Kidney tubule cell (primary cell): ENCODE data around the gene NCF2.

ENCODE experiments used
- DNase-seq: peaks from one replicate; pipeline ENCODE4 v3.0.0-alpha.2; 2018; ENCODE audit warnings: low spot score

The NCF2 gene

DNA sequence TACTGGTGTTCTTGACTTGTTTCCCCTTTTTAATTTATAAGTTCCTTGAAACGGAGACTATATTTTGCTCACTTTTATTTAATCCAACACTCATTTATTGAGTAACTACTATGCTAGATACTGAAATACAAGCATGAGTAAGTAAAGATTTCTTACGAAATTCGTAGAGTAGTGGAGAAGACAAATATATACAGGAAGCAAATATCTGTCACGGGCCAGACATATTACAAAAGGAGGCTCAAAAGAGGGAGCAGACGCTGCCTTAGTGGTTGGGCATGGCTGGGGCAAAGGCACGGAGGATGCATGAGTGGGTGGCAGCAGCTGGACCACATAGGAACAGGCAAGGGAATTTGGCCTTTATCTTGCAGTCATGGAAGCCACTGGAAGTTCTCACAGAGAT, 6.8 kb downstream of the NCF2 start:
- no peak for DNase-seq

DNA sequence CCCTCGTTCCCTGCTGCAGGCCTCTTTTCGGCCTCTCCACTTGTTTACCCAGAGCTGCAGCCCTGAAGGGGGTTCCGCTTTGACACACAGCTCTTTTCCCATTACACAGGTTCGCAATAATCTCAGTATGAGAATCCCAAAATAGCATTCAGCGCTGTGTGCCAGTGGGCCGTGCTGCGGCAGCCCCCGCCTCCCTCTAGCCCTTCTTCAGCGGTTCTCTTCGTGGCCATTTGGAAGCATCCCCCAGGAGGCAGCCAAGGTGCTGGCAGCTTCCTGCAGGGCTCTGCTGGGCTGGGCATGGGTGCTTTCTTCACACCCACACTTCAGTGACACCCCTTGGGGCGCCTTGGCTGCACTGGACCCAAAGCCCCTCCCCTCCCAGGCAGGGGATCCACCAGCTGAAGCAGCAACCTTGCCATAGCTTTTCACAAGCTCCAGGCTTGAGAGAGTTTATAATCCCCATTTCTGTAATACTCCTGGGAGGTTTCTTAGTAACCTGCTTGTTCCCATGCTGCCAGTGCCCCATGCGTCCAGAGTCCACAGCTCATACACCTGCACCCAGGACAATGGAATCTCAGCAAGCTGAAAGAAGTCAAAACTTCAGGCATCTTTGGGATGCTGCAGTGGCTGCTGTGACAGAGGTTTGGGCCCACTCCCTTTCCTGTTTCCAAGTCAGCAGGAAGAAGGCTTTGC, 8.1 kb downstream of the NCF2 start:
- no peak for DNase-seq

DNA sequence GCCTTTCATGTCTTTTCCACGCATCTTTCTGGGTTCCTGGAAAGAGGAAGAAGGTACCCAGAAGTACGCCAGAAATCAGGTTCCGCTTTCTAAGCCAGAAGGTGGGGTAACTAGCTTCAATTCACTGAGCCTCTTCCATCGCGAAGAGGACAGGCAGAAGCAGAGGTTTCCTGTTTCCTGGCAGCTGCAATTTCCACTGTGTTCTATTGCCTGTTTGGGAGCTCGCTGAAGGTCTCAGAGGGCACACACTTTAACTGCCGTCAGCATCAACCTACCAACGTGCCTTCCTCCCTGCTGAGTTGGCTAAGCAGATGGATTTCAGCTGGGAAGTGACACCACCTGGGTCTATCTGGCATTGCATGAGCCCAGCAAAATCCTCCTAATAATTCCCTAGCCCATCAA, 10.0 kb downstream of the NCF2 start:
- DNase-seq, result peak; percentile 72

DNA sequence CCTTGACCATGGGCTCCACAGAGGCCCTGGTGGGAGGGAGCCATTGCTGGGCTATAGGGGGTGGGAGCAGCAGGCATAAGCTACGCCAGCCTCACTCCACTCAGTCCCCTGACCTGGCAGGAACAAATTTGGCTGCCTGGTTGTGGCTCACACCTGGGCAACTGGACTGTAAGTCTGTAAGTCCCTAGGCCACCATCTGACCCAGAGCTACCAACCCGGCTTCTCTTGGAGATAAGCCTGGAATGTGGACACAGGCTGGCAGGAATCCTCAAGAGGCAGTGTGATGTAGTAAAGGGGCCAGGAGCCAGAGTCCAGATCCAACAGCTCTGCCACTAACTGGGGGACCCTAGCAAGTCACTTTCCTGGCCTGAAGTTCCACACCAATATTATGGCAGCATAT, 11.4 kb downstream of the NCF2 start:
- DNase-seq, result no peak

DNA sequence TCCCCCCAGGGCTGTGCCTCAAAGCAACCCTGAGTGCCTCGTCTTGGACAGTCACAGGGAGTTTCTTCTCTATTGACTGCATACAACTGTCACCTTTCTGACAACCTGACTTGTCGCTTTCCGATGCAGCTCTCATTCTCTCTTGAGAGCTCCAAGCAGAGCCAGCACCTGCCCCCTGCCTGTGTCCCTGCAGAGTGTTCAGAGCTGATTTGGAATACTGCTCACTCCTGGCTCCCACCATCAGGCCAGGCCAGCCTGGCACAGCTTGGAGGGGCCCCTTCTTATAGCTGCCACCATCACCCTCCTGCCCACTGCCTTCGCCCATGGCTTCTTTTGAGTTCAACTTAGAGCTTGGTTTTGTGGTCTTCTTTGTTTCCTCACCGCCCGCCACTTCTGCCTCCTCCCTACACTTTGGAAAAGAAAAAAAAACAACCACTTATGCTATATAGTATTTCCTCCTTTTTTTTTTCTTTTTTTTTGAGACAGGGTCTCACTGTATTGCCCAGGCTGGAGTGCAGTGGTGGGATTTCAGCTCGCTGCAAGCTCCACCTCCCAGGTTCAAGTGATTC, 12.3 kb downstream of the NCF2 start:
- no peak for DNase-seq

DNA sequence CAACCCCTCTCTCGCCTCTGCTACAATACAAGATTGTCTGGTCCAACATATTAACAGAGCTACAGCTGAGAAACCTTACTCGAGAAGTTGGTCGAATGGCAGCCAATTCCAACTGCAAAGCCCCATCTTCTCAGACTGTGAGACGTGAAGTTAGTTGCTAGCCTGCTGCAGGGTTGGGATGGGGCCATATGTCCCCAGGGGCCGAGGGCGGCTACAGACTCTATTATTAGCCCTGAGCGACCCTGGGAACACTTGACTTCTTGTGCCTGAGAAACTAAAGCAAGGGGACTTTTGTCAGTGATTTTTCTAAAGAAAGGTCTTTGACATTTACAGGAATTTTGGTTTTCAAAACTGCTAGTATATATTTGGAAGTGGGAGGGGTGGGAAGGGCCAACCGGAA, 13.7 kb downstream of the NCF2 start:
- DNase-seq, result no peak

DNA sequence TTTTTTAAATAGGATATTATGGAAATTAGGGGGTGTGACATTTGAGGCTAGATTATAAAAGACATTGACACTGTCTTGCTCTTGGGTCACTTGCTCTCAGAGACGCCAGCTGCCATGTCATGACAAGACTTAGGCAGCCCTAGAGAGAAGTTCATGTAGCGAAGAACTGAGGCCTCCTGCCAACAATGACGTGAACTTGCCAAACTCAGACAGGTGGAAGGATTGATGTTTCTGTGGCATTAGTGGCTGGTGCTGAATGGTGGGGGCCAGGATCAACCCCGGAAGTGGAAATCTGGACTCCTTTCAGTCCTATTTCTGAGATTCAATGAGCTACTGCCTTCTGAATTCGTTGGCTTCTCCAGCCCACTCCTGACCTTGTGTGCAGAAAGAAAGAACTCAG, 14.7 kb downstream of the NCF2 start:
- no peak for DNase-seq

DNA sequence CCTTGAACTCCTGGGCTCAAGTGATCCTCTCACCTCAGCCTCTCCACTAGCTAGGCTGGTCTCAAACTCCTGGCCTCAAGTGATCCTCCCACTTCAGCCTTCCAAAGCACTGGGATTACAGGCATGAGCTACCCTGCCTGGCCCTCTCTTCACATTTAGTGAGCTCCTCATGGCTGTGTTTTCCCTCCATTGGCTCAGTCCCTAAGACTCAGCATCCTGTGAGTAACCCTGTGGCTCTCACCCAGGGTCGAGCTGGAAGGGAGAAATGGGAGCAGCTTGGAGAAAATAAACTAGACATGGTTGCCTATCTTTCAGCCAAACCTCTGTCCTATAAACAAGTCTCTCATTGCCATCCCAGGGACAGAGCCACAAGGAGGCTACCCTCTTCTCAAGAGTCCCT, 17.5 kb downstream of the NCF2 start:
- DNase-seq, result no peak

DNA sequence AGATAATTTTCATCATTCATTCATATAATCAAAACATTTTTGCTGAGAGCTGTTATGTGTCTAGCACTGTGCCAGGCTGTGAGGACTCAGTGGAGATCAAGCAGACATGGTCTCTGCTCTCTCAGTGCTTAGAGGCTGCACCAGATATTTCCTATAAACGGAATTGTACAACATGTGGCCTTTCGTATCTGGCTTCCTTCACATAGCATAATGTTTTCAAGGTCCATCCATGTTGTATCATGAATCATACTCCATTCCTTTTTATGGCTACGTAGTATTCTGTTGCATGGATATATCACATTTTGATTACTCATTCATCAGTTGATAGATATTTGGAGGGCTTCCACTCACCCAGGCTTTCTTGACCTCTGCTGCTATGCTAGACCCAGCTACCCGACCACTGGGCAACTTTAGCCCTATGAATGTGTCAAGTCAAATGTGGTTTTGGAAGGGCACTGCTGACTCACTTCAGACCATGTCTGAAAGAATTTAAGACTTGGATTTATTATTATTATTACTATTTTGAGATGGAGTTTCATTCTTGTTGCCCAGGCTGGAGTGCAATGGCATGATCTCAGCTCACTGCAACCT, 18.5 kb downstream of the NCF2 start:
- peak; percentile 65 for DNase-seq

DNA sequence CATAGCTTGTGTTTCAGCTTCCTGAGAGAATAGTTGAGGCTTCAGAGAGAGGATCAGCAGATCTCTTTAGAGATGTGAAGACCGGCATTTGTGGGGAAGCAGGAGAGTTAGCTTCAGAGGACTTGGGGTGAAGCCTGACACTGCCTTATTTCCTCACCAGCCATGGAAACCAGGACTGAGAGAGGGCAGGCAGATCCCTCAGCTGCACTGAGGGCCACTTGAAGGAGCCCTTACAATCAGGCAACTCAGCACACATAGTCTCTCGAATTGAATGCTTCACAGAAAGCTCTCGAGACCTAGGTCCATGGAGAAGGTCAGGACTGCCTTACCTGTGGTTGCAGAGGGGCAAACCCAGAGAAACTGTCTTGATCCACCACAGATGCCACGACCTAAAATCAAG, 19.8 kb downstream of the NCF2 start:
- no peak for DNase-seq

DNA sequence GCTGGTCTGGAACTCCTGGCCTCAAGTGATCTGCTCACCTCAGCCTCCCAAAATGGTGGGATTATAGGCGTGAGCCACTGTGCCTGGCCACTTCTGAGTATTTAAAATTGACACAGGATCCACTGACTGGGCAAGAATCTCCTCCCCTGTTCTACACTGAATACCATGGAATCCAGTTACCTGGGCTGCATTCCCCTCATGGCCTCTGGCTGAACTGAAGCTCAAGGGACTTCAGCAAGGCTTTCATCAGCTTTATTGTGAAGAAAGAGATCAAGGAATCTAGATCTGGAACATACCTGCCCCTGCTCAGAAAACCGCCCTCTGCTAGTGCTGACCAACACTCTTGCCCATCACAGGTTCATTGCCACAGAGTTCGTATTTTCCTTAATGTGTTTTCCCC, 20.5 kb downstream of the NCF2 start:
- no peak for DNase-seq

DNA sequence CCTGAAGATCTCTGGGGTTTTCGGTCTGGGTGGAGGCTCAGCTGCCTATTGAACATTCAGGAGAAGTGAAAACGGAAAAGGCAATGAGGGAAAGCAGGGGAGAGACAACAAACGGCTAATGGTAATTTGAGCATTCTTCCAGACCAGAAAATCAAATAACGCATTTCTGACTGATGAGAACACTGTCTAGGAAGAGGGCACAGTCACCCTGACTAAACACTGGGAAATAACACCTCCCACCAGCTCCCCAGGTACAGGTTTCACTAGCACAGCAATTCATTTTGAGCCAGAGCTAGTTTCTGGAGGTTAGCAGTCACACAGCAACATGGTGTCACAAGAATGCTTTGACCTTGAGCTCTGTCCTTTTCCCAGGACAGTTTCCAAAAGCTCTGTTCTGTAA, 21.1 kb downstream of the NCF2 start:
- DNase-seq, result peak; percentile 91

DNA sequence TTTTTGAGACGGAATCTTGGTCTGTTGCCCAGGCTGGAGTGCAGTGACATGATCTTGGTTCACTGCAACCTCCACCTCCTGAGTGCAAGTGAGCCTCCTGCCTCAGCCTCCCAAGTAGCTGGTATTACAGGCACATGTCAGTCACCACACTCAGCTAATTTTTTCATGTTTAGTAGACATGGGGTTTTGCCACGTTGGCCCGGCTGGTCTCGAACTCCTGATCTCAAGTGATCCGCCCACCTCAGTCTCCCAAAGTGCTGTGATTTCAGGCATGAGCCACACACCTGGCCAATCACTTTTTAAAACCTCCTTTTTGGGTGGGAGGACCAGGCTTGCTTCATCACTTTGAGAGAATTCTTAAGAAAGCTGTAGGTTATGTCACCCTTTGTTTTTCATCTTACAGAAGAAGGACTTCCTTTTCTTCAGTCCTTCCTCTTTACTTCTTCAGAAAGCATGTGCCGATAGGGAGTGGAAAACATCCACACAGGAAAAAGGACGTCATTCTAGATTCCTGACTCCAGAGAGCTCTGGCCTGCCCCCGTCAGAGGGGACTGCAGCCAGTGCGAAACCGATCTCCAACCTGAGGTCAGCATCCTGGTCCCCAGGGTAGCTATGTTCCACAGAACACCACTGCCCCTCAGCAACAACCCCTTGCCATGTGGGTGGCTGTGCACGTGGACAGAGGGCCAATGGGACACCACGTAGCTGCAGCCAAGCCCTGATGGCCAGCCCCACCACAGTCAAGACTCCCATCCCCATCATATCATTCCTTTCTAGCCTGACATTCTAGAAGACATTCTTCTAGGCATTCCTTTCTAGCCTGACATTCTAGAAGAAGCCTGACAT, 21.9 kb downstream of the NCF2 start:
- DNase-seq, result no peak

DNA sequence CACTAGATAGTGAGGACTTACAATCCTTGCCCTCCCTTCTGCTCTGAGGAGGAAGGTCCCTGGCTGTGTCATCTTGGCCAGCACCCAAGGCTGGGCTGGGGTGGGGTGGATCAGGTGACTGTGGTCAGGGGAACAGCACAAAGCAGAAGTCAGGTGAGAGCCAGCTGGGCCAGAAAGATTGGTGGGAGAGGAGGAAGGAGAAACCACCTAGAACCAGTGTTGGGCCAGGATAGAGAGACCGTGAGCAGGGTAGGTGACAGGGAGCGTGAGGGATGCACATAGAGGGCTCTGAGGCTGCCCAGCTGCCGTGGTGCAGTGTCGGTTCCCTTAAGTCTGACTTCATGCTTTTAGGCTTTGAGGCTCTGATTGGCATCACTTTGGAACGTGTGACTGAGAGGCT, 22.7 kb downstream of the NCF2 start:
- peak; percentile 88 for DNase-seq

DNA sequence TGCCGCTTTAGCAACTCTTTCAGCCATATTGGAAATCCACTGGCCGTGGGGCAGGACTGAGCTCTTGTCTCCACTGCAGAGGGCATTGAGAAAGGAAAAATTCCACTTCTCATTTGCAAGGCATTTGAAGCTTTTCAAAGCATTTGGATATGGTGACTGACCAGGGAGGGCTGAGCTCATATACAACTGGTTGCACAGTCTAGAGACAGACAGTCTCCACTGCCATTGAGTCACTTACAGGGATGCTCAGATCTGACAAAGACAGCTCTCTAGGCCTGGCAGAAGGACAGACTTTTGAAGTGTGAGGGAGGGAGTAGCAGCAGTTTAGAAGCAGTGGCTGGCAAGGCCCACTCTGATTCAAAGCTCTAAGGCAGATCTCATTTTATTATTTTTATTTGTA, 24.2 kb downstream of the NCF2 start:
- peak; percentile 56 for DNase-seq

DNA sequence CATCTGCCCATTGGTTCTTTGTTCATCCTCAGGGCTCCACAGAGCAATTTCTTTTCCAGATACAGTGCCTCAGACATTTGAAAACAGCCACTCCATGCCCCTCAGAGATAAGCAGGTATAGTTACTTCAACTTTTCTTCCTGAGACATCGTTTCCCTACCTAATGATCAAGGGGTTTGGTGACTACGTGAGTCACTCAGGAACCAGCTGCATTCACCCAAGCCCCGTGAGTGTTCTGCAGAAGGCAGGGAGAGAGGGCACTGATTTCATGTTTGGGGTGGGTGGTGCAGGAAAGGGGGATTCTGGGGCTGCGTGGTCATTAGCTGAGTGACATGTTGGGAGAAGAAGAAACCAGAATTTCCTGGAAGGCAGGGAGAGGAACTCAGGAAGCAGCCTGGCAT, 25.0 kb downstream of the NCF2 start:
- DNase-seq, result no peak

DNA sequence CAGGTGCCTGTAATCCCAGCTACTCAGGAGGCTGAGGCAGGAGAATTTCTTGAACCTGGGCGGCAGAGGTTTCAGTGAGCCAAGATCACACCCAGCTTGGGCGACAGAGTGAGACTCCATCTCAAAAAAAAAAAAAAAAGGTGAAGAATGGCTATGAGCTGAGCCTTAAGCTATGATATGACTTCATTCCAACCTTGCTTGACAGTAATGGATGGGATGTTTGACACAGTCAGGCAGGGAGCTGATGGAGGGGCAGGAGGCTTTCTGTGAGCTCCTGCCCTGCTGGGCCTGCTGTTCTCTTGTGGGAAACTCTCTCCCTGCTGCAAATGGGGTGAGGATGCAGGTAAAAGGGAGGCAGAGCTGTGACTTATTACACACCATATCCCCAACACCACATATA, 27.6 kb downstream of the NCF2 start:
- peak; percentile 55 for DNase-seq

DNA sequence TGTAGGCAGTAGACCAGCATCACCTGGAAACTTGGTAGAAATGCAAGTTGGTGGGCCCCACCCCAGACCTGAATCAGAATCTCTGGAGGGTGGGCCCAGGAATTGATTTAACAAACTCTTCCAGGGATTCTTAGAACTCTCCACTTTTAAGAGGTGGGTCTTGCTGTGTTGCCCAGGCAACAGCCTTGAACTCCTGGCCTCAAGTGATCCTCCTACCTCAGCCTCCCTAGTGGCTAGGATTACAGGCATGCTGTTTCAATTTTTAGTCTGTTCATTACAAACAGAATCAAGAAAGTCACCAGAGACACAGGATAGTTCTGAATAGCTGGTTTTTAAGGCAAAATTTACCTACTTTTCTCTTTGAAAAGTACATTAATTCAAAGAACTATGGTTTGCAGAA, 31.2 kb downstream of the NCF2 start:
- no peak for DNase-seq

DNA sequence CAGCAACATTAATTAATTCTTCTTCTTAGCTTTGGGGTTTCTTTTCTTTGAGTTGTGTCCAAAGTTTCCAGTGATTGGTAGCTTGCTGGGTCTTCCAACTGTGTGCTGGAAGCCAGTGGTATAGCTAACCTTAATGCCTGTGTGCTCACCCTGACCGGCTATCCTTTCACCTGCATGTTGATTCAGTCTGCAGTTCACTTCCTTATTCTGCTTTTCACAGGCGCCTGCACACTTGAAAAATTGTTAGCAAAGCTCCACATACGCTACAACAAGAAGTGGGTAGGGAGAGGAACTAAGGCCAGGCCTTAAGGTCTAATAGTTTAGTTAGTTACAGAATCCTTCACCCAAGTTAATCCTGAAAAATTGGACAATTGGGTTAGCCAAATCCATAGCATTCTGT, 35.7 kb downstream of the NCF2 start:
- no peak for DNase-seq

DNA sequence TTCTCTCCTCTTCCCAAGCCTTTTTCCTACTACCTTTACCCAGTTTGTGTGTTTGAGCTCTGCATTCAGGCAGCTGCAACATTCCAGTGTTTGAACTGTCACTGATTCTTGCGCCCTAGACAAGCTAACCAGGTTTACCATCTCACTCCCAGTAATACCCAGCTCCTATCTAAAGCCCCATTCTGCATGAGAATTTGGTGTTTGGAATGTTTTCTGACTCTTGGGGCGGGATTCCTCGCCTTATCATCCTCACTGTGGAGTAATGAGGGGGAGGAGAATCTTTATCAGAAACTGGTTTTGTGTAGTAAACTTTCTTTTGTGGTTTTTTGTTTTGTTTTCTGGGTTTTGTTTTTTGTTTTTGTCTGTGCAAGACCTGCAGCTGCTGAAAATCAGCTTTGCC, 36.5 kb downstream of the NCF2 start:
- no peak for DNase-seq

DNA sequence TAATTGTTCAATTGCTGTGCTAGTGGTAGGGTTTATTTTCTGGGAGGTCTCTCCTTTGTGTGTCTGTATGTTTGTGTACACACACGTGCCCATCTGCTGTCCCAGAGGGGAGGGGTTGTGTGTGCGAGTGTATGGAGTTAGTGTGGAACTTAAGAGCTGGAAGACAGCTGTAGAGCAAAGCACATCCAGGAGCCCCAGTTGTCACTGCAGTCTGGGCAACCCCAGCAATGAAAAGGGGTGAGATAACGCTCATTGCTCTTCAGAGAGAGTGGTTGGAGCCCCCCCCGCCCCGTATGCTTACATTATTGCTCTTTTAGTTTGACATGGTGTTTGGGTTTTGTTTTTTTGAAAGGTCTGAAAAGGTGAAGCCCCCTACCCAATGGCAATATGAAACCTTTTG, 36.9 kb downstream of the NCF2 start:
- no peak for DNase-seq

DNA sequence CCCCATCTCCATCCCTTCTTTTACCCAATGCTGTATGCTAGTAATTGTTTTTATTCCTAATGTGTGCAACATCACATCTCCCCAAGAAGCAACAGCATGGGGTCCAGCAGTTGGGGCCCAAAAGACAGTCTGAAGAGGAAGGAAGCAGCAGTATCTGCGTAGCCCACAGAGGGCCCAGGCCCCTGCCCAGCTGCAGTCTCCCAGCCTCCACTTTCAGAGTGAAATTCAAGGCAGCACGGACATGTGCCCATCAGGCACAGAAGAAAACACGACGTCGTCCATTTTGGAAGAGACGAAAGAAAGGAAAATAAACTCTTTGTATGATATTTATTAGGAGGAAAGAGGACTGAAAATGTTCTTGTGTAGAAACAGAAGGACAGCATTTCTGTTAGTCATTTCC, 37.4 kb downstream of the NCF2 start:
- DNase-seq, result no peak

DNA sequence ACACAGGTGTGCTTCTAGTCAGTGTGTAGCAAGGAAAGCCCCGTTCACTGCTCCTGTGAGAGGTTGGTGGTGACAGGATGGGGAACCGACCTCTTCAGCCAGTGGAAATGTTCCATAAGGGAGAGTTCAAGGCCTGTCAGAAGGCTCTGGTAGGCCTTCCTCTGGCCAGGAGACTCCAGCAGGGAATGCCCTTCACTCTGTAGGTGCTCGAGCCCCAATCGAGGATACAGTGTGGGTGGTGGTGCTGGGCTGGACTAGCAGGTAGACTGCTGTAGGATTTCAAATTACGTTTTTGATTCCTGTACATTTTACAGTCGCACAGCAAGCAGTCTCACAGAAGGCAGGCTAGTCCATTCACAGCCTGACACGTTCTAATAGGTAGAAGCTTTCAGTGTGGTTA, 37.8 kb downstream of the NCF2 start:
- no peak for DNase-seq
